Activated T-cell treated with anti-CD3 and anti-CD28 coated beads for 24 hours (primary cell): ENCODE measurements around the gene UBE2J2.

Experiments
- DNase-seq: peaks from one replicate; pipeline ENCODE4 v3.0.0-alpha.2; 2020; ENCODE audit warnings: low read depth

Gene UBE2J2

DNA sequence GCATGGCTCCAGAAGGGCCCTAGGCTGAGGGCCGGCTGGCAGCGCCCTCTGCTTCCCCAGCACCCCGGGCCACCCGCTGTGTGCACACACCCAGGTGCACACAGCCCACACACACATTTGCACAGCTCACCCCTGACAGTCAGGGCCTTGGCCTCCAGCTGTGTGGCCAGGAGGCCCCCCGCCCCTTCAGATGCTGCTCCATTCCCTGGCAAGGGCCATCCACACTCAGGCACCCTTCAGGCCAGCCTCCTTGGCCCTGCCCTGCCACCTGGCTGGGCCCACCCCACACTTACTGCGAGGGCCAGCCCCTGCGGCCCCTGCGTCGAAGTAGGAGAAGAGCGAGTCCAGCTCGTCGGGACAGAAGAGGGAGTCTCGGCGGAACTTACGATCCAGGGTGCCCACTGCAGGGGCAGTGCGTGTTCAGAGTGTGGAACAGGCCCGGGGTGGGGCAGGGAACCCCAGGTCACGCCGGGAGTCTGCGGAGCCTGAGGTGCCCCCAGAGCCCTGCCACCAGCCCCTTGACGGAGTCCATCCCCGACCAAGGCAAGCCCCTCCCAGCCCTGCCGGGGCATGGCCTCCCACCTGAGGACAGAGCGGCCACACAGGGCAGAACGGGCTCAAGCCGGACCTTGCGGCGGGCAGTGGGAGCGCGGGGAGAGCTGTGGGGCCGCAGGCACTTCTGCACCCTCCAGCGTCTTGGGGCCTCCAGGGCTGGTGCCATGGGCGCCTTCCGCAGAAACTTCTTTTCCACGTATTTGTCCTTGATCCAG lies 21.7 kb upstream of the UBE2J2 start:
- DNase-seq: no peak

GRCh38 chr1:1294250-1294890 lies 20.7 kb upstream of the UBE2J2 start:
- DNase-seq: no peak

GRCh38 chr1:1293263-1294249 lies 19.9 kb upstream of the UBE2J2 start:
- no peak for DNase-seq

DNA sequence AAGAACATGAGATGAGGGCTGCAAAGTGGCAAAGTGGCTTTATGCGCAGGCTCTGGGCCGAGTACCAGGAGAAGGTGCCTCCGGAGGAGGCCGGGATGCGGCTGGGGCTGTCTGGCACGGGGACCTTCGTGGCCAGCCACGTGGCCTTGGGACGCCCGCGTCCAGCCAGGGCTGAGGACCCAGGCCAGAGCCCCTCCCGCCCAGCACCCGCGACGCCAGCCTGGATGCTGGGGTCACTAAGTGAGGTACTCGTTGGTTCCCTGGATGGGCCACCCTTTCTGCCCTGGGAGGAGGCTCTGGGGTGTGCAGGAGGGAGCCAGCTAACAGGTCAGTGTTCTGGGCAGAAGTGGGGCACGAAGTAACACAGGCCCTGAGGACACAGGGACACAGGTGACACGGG lies 19.2 kb upstream of the UBE2J2 start:
- no peak for DNase-seq

DNA sequence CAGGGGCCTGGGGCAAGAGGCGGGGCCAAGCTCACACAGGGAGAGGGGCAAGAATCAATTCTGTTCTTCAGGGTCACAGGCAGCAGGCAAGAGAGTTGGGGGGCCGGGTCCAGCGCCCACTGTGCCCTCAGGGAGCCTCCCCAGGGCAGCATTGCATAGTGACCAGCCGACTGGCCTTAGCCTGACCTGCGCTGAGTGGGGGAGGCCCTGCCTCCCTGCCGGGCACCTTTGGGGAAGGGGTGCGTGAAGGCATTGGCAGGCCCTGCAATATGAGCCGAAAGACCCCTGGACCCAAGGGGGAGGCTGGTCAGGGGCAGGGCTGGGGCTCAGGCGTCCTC lies 18.8 kb upstream of the UBE2J2 start:
- no peak for DNase-seq

DNA sequence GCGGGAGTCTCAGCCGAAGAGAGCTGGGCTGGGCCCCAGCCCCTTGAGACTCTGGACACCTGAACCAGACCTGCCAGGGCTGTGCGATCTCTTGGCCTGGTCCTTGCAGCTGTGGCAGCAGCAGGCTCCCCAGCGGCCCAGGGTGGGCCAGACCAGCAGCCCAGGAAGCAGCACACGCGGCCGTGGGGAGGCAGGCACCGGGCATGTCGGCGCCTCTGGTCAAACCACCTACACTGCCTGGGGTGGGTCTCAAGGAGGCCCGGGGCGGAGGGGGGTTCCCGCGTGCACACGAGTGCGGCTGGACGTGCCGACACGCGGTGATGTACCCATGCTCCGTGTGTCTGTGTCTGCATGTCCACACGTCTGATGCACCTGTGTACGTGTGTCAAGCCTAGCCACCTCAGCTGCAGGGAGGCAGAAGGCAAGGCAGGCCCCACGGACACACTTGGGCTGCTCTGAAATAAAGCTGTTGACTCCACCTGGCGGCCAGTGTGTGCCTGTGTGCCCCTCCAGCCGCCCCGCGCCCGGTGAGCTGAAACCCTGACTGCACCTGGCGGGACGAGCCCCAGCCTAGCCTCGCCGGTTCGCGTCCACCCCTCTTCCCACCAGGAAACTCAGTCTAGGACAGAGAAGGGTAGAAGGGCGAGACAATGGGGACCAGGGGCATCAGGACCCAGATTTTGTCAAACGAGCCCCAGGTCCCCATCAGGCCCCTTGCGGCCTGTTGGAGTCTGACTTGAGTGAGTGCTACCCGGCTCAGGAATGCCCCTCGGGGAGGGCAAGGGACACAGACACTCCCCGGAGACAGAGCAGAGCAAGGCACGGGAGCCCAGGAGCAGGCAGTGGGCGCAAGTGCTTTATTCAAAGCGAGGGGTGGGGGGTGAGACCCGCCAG lies 18.1 kb upstream of the UBE2J2 start:
- DNase-seq: peak; percentile 51

- no peak for DNase-seq
These were observed 17.4 kb upstream of the UBE2J2 start for GRCh38 chr1:1291023-1291528.

GRCh38 chr1:1290238-1290731 lies 16.6 kb upstream of the UBE2J2 start:
- peak; percentile 55 for DNase-seq

- no peak for DNase-seq
These were observed 13.8 kb upstream of the UBE2J2 start for GRCh38 chr1:1287288-1288110.

DNA sequence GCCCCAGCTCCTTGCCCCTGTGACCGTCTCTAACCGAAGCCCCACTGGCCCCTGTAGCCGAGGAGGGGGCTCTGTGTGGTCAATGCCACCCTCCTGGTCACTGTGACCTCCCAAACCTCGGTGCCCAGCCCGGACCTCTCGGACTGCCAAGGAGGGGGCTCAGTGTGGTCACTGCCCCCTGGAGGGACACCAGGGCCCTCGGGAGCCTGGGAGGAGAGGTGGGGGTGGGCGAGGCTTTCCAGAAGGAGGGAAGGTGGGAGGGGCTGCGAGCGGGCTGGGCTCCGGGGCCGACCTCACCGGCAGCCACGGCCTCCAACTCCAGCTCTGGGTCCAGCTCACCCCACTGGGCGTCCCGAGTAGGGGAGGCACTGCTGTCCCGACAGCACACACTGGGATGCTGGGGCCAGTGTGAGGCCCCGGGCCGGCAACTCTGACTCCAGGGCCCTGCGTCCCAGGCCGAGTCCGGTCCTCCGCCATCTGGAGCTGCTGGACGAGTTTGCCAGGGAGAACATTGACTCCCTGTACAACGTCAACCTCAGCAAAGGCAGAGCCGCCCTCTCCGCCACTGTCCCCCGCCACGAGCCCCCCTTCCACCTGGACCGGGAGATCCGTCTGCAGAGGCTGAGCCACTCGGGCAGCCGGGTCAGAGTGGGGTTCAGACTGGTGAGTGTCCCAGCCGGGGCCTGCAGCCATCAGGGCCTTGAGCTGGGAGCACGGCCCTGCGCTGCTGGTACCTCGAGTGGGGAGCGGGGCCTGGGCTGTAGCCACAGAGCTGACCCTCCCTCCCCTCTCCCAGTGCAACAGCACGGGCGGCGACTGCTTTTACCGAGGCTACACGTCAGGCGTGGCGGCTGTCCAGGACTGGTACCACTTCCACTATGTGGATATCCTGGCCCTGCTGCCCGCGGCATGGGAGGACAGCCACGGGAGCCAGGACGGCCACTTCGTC lies 12.9 kb upstream of the UBE2J2 start:
- DNase-seq: no peak

- DNase-seq: no peak
These were observed 12.1 kb upstream of the UBE2J2 start for GRCh38 chr1:1285611-1286311.

DNA sequence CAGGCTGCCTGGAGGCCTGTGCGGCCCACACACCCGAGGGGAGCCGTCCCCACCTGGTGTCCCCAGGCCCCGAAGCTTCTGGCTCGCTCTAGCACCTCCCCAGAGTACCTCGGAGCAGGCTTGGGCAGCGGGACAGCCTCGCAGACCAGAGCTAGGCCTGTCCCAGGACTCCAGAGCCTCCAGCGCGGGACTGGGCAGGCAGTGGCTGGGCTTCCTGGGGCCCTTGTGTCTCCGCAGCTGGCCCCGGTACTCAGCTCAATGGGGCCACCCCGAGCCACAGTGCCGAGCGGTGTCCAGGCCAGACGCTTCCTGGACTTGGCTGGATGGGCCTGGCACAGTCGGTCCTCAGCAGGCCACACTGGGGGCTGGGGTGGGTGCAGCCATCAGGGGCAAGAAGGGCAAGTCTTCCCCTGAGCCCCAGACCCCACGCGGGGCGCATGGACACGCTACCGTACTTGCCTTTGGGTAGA lies 11.5 kb upstream of the UBE2J2 start:
- DNase-seq: no peak

- no peak for DNase-seq
These were observed 10.8 kb upstream of the UBE2J2 start for GRCh38 chr1:1284221-1285101.

- DNase-seq: no peak
These were observed 10.2 kb upstream of the UBE2J2 start for GRCh38 chr1:1283821-1284220.

DNA sequence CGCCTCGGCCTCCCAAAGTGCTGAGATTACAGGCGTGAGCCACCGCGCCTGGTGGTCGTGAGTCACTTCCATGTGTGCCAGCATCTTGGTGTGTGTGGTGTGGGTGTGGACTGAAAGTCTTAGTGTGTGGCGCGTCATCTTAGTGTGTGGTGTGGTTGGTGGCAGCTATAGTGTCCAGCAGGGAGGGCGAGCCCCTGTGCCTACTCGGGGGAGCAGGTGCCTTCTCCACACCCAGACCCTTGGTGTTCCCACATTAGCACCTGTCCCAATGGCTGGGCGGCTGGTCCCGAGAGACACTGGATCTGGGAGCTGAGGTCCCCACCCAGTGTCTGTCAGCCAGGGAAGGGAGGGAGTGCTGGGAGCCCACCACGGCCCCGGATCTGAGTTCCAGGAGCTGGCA lies 9.3 kb upstream of the UBE2J2 start:
- DNase-seq: no peak

DNA sequence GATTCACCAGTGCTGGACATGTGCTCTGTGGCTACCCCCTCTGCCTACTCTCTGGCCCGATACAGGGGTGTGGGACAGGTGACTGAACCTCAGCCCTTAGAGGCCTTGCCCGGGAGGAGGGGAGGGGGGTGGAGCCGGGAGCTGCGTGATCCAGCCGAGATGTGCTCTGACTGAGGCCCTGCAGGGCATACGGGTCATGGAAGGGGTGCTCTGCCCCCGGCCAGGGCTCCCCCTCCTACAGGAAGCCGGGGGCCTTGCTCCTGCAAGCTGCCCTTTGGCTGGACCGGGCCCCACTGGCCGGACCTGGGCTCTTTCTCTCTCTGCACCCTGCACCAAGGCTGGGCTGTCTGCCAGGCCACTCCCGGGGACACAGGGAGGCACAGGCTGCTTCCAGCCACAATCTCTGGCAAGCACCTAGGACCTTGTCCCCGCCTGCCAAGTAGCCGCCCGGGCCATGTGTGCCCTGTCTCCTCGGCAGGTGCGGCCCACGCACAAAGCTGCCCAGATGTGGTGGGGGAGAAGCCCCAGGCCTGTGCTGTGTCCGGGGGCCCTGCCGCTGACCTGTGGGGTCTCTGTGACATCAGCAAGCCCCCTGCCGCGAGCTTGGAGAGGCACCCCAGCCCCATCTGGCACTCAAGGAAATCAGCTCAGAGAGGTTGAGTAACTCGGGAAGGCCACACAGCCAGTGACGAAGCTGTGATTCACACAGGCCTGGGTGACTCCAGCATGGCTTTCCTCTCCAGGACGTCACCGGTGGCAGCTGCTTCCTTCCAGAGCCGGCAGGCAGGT lies 8.1 kb upstream of the UBE2J2 start:
- DNase-seq: no peak
